Non-pigmented ciliary epithelial cell (primary cell): ENCODE results near the gene BAIAP2L2.
"Not testable (repeated sequence)": the region's sequence is repeated elsewhere in the genome, so short reads cannot be mapped to it uniquely, and the experiment has no call there.

Source experiments
- DNase-seq: peaks from one replicate; pipeline ENCODE4 v3.0.0-alpha.2; 2010; ENCODE audit warnings: low read depth

BAIAP2L2 gene

DNA sequence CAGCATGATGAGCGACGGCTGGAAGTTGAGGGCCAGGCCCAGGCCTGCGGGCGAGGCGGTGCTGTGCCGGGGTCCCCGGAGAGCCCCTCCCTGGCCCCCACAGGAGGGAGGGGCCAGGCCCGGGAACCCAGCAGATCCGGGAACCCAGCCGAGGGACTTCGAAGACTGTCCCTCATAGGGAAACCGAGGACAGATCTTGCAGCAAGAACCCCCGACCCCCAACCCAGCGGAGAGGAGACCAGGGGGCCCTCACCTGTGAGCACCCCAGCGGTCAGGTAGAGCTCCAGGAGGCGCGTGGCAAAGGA lies 28.9 kb downstream of the BAIAP2L2 start:
- no peak for DNase-seq

DNA sequence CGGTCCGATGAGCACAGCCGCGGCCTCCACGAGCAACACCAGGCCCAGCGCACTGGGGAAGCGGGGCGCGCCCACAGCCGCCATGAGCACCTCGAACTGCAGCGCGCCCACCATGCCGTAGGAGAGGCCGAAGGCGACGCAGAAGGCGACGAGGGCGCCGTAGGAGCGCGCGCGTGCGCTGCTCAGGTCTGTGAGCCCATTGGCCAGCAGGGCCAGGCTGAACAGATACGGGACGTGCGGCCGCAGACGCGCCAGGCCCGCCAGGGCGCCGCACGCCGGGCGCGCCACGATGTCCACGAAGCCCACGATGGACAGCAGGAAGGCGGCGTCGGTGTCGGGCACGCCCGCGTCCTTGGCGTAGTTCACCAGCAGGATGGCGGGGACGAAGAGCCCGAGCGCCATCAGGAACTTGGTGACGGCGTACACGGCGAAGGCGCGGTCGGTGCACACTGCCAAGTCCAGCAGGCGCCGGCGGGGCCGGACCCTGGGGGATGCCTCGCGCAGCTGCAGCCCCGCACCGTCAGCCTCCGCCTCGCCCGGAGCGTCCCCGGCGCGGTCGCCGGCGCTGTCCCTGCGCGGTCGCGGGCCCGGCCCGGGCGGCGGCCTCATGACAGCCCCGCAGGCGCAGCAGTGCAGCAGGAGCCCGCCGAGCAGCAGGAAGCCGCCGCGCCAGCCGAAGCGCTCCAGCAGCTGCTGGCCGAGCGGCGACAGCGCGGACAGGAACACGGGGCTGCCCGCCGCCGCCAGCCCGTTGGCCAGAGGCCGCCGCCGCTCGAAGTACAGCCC lies 29.4 kb downstream of the BAIAP2L2 start:
- DNase-seq, result no peak

DNA sequence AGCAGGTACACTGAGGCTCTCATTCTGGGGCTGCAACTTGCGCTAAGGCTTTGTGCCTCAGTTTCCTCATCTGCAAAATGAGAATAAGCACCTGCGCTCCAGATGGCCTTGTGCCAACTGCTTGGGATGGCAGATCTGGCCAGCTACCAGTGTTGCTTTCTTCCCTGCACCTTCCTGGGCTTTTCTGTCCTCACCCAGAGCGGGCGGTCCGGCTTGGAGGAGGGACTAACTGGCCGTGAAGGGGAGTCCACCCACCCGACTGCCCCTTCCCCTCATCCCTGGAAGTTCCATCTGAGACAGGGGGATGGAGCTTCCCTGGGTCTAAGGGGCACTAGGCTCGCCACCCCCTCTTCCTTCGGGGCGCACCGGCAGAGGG lies 30.0 kb downstream of the BAIAP2L2 start:
- DNase-seq, result no peak

DNA sequence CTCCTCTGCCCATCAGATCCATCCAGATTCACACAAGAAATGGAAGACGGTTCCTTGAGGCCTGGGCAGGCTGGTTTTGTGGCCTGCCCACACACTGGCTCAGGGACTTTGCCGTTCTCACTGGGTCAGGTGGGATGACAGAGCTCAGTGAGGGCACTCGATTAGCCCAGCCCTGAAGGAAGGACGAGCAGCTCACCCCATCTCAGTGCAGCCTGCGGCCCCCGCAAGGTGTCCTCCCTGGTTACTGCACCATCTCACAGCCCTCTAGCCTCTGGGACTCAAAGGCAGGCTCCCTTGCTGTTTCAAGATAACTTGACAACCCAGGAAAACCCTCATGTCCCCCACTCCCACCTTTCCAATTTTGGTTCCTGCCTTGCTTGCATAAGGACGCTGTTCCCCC lies 30.7 kb downstream of the BAIAP2L2 start:
- DNase-seq, result no peak

DNA sequence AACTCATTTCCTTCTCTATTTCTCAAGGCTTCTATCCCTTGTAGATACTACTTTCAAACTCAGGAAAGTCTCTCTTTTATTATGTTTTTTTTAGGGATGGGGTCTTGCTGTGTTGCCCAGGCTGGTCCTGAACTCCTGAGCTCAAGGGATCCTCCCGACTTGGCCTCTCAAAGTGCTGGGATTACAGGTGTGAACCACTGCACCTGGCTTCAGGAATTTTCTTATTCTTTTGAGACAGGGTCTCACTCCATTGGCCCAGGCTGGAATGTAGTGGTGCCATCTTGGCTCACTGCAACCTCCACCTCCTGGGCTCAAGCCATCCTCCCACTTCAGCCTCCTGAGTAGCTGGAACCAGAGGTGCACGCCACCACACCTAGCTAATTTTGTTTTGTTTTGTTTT lies 31.3 kb downstream of the BAIAP2L2 start:
- DNase-seq, result not testable (repeated sequence)

DNA sequence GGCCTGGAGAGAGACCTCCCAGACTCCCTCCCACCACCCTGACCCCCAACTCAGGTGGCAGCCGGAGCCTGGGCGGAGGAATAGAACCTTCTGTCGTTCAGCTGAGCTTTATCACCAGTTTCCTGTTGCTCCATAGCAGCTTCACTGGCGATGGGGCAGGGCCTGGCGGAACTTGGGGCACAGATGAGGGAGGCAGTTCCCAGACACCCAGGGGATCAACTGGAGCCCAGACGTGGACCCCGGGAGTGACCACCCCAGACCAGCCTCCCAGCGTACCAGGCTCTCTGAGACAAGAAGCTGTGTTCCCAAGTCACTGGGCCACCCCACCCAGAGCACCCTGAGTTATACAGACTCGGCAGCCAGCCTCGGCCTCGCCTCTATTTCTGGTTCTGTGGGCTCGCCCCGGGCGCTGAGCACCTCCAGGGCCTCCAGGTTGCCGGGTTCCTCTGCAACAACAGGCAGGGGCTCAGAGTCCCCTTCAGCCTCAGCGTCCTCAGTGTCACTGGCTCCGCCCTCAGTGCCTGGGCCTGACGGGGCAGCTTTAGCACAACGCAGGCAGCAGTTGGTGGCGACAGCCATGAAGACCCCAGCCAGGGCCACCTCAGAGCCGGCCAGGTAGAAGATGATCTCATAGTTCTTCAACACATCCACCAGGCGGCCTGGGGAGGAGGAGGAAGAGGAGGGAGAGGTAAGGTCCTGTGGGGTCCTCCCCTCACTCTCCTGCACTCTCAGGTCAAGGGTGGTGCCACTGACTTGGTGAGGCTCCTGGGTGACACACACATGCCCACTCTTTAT lies 32.2 kb downstream of the BAIAP2L2 start:
- no peak for DNase-seq

DNA sequence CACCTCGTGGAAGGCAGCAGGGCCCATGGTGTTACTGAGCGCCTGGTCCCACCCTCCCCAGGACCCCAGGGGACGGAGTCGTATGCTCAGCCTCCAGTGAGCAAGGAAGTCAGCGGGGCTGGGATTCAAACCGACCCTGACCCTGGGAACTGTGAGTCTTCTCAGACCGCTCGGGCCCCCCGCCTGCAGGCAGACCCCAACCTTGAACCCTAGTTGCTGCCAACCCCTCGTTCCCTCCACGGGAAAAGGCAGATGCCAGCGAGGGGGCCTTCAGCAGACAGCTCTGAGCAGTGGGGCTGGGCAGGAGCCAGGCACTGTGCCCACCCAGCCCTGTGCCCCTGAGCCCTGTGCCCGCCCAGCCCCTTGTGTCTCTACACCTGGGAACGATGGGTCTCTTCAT lies 32.9 kb downstream of the BAIAP2L2 start:
- no peak for DNase-seq

DNA sequence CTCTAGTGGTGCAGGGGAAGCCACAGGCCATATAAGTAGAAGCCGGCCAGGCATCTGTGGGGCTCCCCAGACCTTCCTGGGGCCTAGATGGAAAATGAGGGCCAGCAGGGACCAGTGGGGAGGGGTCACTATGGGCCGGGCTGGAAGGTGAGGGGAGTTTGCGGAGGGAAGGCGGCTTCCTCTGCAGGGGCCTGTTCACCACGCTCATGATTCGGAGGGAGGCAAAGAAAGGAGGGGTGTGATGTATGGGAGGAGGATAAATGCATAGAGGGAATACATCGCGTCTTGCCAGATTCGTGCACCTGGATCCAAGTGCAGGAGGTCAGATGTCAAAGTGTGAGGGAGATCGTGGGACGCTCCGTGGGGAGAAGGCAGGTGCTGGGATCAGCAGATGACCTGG lies 33.4 kb downstream of the BAIAP2L2 start:
- no peak for DNase-seq

DNA sequence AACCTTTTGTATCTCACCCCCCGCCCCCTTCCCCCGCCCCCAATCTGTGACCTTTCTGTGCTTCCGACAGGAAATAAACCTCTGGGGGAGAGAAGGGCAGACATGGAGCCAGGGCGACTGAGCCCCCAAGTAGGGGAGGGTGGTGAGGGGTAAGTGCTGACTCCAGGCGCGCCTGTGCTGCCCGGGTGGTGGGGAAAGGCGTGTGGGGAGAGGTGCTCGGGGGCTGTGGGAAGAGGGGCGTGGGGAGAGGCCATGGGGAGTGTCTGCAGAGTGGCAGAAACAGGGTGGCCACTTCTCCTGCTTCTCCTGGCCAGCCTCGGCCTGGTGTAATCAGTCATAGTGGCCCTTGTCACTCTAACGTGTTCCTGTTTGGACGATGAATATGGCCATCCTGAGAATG lies 34.5 kb downstream of the BAIAP2L2 start:
- no peak for DNase-seq

DNA sequence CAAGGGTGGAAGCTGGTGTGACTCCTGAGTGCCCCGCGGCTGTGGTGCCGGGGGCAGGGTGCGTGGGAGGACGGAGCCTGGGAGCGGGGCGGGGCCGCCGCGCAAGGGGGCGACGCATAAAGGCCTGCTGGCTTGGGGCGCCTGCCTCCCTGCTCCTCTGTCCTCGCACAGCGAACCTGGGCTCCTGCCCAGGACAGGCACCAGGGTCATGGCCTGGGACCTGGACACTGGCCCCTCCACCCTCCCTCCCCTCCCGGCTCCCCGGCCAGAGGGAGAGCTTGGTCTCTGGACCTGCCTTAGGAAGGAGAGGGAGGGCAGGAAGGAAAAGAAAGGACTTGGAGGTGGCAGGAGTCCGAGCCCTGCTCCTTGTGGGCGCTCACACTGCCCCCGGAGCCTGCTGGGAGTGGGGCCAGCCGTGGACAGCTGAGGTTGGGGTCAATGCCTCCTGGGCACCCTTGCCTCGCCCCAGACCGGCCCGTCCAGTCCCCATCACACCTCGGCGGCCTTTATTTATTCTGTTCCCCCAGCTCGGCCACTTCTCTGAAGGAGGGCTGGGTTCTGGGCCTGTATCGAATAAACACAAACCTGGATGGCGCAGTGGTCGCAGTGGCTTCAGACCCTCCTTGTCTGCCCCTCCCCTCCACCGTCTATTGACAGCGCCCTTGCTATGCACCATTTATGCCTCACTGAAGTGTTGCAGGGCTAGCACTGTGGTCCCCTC lies 35.2 kb downstream of the BAIAP2L2 start:
- no peak for DNase-seq

DNA sequence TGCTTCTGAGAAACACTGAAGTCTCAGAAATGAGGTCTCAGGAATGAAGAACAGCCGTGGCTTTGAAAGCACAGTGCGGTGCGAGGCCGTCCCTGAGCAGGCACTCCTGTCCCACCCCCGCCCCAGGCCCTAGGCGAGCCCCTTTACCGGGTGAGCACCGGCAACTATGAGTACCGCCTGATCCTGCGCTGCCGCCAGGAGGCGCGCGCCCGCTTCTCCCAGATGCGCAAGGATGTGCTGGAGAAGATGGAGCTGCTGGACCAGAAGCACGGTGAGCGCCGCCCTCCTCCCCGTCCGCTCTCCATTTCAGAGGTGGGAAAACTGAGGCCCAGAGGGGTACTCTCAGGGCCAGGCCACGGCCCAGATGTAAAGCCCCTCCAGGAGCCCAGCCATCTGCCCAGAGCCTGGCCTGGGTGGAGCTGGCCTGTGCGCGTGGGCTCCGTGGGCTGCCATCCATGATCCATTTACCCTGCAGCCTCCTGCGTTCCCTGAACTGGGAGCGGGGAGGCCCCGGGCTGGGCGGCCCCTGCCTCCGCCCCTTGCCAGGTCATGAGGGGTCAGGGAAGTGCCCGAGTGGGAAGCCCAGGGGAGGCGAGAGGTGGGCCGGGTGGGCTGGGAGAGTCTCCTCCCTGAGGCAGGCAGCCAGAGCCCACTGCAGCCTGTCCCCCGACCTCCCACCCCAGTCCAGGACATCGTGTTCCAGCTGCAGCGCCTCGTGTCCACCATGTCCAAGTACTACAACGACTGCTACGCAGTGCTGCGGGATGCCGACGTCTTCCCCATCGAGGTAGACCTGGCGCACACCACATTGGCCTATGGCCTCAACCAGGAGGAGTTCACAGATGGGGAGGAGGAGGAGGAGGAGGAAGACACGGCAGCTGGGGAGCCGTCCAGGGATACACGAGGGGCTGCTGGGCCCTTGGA lies 36.0 kb downstream of the BAIAP2L2 start:
- DNase-seq, result no peak

DNA sequence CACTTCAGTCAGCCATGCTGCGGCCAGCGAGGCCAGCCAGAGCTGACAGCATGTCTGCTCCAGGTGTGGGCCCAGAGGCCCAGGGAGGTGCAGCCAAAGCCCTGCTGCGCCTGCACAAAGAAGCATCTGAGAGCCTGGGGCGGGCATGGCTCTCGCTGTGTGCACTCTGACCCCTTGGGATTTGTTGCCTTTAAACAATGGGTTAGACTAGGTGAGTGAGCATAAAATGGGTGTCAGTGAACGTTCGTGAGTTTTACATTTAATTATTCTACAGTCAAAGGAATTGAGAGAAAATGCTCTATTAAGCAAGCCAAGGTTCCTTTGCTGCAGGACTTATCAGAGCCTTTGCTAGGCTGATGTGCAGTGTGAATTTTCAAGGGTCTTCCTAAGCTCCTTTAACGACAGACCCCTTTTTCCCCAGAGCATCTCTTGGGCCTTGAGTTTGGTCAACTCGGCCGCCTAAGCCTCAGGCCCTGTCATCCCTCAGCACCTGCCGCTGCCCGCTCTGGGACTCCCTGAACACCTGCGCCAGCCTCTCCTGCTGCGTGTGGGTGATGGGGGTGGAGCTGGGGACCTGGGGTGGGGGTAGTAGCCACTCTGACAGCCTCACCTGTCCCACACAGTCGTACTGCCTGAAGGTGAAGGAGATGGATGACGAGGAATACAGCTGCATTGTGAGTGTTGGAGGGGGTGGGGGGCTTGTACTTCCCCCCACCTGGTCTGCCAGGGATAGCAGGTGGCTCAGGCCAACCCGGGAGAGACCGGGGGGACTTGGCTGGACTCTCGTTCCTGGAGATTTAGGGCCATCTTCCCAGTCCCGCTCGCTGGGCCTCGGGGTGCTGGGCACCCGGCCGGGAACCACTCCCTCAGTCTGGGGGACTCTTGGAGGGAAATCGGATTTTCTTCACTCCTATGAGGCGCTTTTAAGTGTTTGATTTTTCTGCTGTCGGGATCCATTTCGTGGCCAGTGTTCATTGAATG lies 37.0 kb downstream of the BAIAP2L2 start:
- DNase-seq, result no peak

DNA sequence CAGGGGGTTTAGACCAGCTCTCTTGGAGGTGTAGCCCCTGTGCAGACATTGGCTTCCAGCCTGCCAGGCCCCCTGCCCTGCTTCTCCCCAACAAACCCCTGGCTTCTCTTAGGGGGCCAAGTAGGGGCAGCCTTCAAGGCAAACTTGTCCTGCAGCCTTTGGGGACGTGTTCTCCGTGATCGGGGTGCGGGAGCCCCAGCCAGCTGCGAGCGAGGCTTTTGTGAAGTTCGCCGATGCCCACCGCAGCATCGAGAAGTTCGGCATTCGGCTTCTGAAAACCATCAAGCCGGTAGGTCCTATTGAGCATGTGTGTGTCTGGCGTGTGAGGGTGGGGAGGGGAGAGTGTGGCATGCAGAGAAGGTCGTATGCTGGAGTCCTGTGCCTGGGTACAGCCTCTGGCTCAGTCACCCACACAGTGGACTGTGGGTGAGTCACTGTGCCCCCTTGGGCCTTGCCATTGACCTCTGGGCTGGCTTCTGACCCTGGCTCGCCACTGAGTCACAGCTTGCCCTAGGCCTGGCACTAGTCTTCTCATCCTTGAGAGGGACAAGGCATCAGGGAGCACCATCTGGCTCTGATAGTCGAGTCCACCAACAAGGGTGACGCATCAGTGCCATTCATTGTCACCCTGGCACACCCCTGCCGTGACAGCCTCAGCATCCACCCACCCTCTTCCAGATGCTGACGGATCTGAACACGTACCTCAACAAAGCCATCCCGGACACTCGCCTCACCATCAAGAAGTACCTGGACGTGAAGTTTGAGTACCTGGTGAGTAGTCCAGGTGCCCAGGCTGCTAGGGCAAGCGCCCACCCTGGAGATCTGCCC lies 37.9 kb downstream of the BAIAP2L2 start:
- no peak for DNase-seq

DNA sequence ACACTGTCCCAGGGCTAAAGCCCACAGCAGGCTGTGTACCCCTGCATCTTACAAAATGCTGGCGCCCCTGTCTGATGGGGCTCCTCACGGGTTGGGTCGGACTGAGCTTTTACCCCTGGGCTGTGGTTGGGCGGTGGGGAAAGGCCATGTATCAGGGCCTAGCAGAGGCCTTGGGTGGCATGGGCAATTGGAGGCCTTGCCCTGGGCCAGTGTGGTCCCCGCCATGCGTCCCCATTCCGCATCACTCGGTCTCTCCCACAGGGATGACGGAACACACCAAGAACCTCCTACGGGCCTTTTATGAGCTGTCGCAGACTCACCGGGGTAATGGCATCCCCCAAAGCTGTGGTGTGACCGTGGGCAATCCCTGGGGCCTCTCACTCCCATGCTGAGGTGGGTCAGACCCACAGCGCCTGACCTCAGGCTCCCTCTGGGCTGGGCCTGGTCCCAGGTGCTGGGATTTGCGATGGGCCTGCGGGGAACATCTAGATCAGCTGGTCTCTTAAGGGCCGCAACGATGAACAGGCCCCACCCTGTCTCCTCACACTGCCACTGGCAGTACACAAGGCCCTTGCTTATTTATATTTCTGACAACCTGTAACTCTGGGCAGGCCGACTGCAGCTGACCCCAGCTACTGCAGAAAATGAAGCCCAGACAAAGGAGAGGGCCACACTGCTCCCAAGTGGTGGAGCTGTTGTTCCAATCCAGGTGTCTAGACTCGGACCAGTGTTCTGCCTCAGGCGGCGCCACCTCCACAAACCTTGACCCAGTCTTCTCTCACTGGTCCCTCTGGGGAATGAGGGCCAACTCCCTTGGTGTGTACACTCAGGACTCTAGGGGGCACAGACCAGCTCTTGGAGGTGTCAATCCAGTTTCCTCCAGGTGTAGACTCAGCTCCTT lies 38.8 kb downstream of the BAIAP2L2 start:
- no peak for DNase-seq

DNA sequence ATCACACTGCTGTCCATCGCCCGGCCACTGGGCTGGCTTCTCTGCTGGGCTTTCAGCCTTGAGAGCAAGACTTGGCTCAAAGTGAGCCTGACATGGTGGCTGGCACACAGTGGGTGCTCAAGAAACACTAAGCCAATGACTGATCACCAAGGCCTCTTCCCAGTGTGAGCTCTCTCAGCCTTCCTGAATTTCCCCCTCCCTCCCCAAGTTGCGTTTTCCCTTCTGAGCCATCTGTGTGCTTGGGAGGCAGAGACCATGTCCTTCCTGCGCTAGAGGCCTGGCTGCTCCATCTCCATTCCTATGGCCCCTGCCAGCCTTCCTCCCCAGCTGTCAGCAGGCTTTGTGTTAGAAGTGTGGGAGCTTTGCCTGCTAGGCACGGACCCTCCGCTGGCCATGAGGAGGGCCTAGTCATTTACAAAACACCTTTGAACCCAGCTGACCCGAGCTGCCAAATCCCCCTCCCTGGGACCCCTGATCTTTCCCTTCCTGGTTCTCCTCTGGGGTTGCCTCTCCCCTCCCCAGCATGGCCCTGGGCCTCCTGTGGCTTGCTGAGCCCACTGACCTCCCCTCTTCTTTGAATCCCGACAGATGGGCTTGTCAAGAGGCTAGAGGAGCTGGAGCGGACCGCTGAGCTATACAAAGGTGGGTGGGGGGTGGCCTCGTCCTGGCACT lies 40.1 kb downstream of the BAIAP2L2 start:
- DNase-seq, result no peak

DNA sequence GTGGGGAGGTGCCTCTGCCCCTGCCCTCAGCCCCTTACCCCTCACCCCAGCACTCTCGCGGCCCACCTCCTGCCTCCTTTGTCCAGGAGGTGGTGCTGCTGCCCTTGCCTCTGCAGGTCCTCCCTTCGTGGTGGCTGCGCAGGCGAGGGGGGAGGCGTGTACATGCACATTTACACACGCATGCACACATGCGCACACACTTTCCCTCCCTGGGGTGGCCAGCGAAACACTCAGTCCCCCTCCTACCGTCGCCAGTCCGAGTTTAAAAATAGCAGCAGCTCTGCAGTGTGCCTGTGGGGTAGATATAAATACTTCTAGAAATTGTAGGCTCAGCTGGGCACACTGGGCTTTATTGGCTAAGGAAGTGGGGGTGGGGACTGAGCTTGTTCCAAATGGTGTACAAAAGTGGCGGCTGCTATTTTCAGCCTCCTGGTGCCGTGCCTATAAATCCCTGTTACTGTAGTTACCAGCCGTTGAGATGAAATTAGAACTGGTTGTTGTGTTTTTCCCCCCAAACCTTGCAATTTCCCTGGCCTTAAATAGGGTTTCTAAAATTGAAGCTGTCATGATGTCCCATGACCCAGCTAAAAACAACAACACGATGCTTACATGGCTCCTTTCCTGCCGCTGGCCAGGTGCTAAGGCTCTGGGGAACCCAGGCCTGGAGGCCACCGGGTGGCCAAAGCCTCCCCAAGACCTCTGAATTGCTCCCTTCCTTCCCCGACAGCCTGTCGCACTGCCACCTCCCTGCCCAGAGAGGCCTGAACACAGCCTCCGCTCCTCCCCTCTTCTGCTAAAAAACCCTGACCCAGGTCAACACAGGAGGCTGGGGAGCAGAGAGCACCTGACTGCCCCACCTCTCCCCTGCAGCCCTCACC lies 40.9 kb downstream of the BAIAP2L2 start:
- peak; percentile 41 for DNase-seq
